ENCODE measurements around the gene NIPSNAP2. TPM values are rescaled to one million over a fixed set of nuclear protein-coding genes. Genes with fewer than 3 reads are reported as not detected.

The NIPSNAP2 gene
- total and polyA plus RNA-seq, 2 of the 13 experiments (the other 11 are each of a cell fraction or from before 2014, with no cell fraction given) = 40.3 to 61.5 TPM

GRCh38 chr7:56048245-56048644 lies 83.9 kb downstream of the NIPSNAP2 start:
- DNase-seq (ENCODE audit: low spot score) (no peak), ATAC-seq (no peak), FAIRE-seq (no peak)
- H3K79me2 ChIP-seq (ENCODE audit: insufficient read depth, low read length) = peaks cover 32% of the 10 kb centered on the region
- CTCF ChIA-PET (ENCODE audit: low intra/inter-chr PET ratio, low total read pairs) = no interaction called here
- no peak overlapping the region for H3K9ac ChIP-seq (ENCODE audit: insufficient read depth, low read depth, low read length)
- H3K36me3 ChIP-seq (replicated peaks in 1 of 2; ENCODE audit: control insufficient read depth in 1 of 2, insufficient read depth in 2 of 2, low read length in 2 of 2) = peaks cover 0 to 2% of the 10 kb centered on the region in 2 experiments; a peak in 1 of 5 replicates
- peak overlapping the region; percentile 50; the same call in 1 of the 2 replicates for H3K4me2 ChIP-seq (ENCODE audit: low read depth, low read length)
- H4K20me1 ChIP-seq (ENCODE audit: insufficient read depth, low read length) = no peaks in the 10 kb centered on the region; the same call in 1 of the 2 replicates
- POLR2A ChIA-PET = interaction anchor here (1.0 to 4.1 kb wide), 4 partner anchors 15 to 41 kb away, joined by 3 to 144 read pairs (median 94); partner anchors contain the start of gene SUMF2
- 85% methylated on average over 1 of the region's 1 CpG for WGBS (ENCODE audit: low lambda C conversion rate)
- H2AFZ ChIP-seq (ENCODE audit: low read length) = no peak overlapping the region
- no peaks in the 10 kb centered on the region for H3K9me3 ChIP-seq (ENCODE audit: low read length)
- H3K27me3 ChIP-seq (ENCODE audit: control insufficient read depth in 1 of 2, insufficient read depth in 2 of 2, low read length in 2 of 2) = no peaks in the 10 kb centered on the region; a peak in 1 of 5 replicates
- no peak overlapping the region for H3K4me3 ChIP-seq (replicated peaks in 1 of 3; ENCODE audit: insufficient read depth in 1 of 3, low read depth in 2 of 3, low read length in 3 of 3)
- peak overlapping the region; percentile 71 for H3K27ac ChIP-seq (ENCODE audit: extremely low read length, insufficient read depth, low read length)
- BruUV-seq (replicated peaks) = no TSS peak
- in situ Hi-C loops (cut with HindIII; ENCODE audit: extremely low pct_ligation_motif_present, low pct_unique_long_range_greater_than_20kb) = no loop called here
- TF ChIP-seq, protein P1, sequence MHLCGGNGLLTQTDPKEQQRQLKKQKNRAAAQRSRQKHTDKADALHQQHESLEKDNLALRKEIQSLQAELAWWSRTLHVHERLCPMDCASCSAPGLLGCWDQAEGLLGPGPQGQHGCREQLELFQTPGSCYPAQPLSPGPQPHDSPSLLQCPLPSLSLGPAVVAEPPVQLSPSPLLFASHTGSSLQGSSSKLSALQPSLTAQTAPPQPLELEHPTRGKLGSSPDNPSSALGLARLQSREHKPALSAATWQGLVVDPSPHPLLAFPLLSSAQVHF (CRISPR knock-in tag; IDR thresholded peaks at IDR 0.05) = no peak
- no peak for TF ChIP-seq ZNF746 (CRISPR knock-in tag; IDR thresholded peaks at IDR 0.05)
- TF ChIP-seq KDM5A (IDR thresholded peaks at IDR 0.05; ENCODE audit: borderline replicate concordance, low read length) = no peak
- TF ChIP-seq CEBPG (CRISPR knock-in tag; IDR thresholded peaks at IDR 0.05) = no peak
- TF ChIP-seq, protein P2, sequence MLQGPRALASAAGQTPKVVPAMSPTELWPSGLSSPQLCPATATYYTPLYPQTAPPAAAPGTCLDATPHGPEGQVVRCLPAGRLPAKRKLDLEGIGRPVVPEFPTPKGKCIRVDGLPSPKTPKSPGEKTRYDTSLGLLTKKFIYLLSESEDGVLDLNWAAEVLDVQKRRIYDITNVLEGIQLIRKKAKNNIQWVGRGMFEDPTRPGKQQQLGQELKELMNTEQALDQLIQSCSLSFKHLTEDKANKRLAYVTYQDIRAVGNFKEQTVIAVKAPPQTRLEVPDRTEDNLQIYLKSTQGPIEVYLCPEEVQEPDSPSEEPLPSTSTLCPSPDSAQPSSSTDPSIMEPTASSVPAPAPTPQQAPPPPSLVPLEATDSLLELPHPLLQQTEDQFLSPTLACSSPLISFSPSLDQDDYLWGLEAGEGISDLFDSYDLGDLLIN (CRISPR knock-in tag; IDR thresholded peaks at IDR 0.05; ENCODE audit: borderline replicate concordance) = no peak
- no peak for TF ChIP-seq THAP11 (CRISPR knock-in tag; IDR thresholded peaks at IDR 0.05)
- no peak for TF ChIP-seq MEIS1 (CRISPR knock-in tag; IDR thresholded peaks at IDR 0.05; ENCODE audit: borderline replicate concordance)
- no peak for TF ChIP-seq PHF8 (CRISPR knock-in tag; IDR thresholded peaks at IDR 0.05)
- H3K4me1 ChIP-seq (ENCODE audit: insufficient read depth, low read length) = peaks cover 64% of the 10 kb centered on the region
- intact Hi-C loops (cut with micrococcal nuclease; ENCODE audit: unreplicated experiment) = no loop called here
